GM12864 (cell line): ENCODE measurements around the gene NCR3LG1.

Experiments used
- DNase-seq: peaks from one replicate; pipeline ENCODE4 v3.0.0-alpha.2; 2011; ENCODE audit warnings: low read depth
- H3K4me3 ChIP-seq: 2 replicates; pipeline ENCODE4 v1.5.1; 2011; ENCODE audit warnings: mild to moderate bottlenecking, low read depth, low read length, control low read depth
- CTCF ChIP-seq: IDR thresholded peaks from 2 replicates; pipeline ENCODE4 v1.5.1; 2011; ENCODE audit warnings: low read depth, mild to moderate bottlenecking, moderate library complexity, low read length, control low read depth, inconsistent platforms; ENCODE audit errors: missing control alignments

The NCR3LG1 gene

GRCh38 chr11:17392872-17393271 lies 41.3 kb downstream of the NCR3LG1 start:
- no peak for DNase-seq
- TF ChIP-seq CTCF = no peak
- no peak overlapping the region for H3K4me3 ChIP-seq

- H3K4me3 ChIP-seq = no peak overlapping the region
- no peak for TF ChIP-seq CTCF
- DNase-seq = no peak
These were observed 41.9 kb downstream of the NCR3LG1 start for GRCh38 chr11:17393472-17393871.

GRCh38 chr11:17394743-17395390 lies 43.3 kb downstream of the NCR3LG1 start:
- no peak for DNase-seq

GRCh38 chr11:17395554-17395961 lies 44.0 kb downstream of the NCR3LG1 start:
- no peak for TF ChIP-seq CTCF
- no peak for DNase-seq
- no peak overlapping the region for H3K4me3 ChIP-seq

More at GRCh38 chr11:17394743-17395390, 43.3 kb downstream of the NCR3LG1 start:
- TF ChIP-seq CTCF = no peak
- H3K4me3 ChIP-seq = no peak overlapping the region

GRCh38 chr11:17395978-17396377 lies 44.4 kb downstream of the NCR3LG1 start:
- no peak for TF ChIP-seq CTCF
- H3K4me3 ChIP-seq = no peak overlapping the region
- no peak for DNase-seq

- DNase-seq = no peak
- H3K4me3 ChIP-seq = no peak overlapping the region
- no peak for TF ChIP-seq CTCF
These were observed 45.2 kb downstream of the NCR3LG1 start for GRCh38 chr11:17396598-17397310.
